KOPT-K1 (cell line): ENCODE results near the gene DOK6.
"Not testable (repeated sequence)": the region's sequence is repeated elsewhere in the genome, so short reads cannot be mapped to it uniquely, and the experiment has no call there.

Source experiments
- H3K27ac ChIP-seq: fragments of 200-600 bp; sonication (generic); 2 replicates; pipeline ENCODE4 v1.5.1; 2016; ENCODE audit warnings: antibody characterized with exemption, mild to moderate bottlenecking, low read depth, low read length; ENCODE audit not compliant: poor library complexity, severe bottlenecking
- H3K36me3 ChIP-seq: fragments of 200-600 bp; sonication (generic); 2 replicates; pipeline ENCODE4 v1.5.1; 2017; ENCODE audit warnings: antibody characterized with exemption, mild to moderate bottlenecking, low read length, moderate library complexity; ENCODE audit not compliant: insufficient read depth
- H3K9me3 ChIP-seq: fragments of 200-600 bp; sonication (generic); 2 replicates; pipeline ENCODE4 v1.5.1; 2017; ENCODE audit warnings: antibody characterized with exemption, low read length, mild to moderate bottlenecking; ENCODE audit not compliant: insufficient read depth, poor library complexity, severe bottlenecking

The DOK6 gene

DNA sequence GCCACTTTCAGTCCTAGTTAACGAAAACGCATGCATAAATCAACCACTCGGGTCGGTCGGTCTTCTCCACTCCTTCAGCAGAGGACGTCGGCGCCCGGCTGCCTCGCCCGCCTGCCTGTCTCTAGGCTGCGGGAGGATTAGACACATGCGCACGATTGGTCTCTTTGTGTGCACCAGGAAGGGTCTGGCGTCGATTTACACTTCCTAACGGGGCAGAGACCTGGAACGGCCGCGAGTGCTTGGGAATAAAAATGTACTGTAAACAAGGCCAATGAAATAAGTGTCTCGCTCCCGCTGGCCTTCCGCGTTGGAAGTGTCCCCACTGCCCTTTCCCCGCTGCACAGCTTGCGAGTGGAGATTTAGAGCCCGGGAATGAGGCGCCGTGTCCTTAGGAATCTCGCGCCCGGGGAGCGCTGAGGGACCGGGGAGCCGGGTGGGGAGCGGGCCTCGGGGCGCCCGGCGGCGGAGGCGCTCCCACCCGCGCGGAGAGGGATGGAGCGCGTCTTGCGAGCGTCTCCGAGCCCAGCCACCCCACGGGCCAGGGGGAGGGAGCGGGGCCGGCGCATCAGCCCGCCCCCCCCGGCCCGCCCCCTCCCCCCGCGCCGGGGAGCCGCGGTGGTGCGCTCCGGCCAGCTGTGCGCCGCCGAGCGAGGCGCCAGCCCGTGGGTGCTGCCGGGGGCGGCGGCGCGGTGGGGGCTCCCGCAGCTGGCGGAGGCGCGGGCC, at the start of gene DOK6:
Gene DOK6, plus strand, starts transcription at position 636 of the 723 bp plus-strand sequence.
- Histone ChIP-seq H3K36me3 (no peaks in the 10 kb centered on the region), H3K27ac (no peak within 1 kb of the TSS)

DNA sequence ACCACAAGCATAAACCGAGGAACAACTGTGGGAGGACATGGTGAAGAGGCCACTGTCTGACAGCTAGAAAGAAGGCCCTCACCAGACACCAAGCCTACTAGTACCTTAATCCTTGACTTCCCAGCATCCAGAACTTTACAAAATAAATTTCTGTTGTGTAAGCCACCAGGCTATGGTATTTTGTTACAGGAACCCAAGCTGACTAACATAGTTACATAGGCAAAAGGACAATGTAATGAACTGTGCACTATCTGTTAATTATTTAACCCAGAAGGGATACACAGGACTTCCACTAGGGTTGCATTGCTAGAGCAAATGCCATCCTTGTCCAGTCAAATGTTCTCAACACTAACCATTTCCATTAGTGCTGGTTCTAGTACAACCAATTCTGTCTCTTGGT, 47.7 kb upstream of the DOK6 start:
- Histone ChIP-seq H3K36me3 (no peaks in the 10 kb centered on the region), H3K9me3 (no peaks in the 10 kb centered on the region), H3K27ac (no peak overlapping the region)

More for the DNA sequence above, at the start of gene DOK6:
- peaks cover 11% of the 10 kb centered on the region for H3K9me3 ChIP-seq

DNA sequence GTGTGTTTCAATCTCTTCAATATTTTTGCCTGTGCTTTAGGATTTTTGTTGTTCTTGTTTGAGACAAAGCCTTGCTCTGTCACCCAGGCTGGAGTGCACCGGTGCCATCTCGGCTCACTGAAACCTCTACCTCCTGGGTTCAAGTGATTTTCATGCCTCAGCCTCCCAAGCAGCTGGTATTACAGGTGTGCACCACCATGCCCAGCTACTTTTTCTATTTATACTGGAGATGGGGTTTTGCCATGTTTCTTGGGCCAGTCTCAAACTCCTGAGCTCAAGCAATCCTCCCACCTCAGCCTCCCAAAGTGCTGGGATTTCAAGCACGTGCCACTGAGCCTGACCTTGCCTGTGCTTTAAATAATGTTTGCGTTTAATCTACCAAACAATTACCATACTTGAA, 43.1 kb upstream of the DOK6 start:
- Histone ChIP-seq H3K27ac (no peak overlapping the region), H3K36me3 (no peaks in the 10 kb centered on the region), H3K9me3 (no peaks in the 10 kb centered on the region)

DNA sequence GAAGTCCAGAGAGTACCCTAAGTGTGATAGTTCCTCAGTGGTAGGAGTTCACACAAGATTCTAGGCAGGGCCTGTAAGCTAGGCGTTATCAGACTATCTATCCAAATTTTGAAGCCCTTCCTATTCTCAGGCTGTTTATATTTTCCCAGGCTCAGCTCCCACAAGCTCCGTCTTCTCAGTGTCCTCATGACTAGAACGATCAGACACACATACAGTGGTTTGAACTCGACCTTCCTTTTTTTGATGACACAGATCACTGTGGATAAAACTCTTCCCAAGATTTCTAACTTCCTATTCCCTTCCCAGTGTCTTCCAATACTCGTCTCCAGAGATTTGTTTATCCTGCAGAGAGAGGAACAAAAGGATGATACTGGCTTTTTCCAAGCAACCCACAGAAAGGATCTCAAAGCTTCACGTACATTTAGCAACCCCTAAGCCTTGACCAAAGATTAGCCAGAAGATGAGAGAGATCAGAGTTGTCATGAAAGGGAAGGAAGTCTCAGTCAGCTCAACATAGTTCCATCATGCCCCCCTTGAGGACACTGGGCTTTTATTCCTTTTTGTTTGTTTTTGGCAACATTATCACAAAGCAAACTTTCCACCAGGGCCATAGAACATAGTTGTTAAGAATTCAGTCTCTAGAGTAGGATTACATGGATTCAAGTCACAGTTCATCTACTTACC, 42.3 kb upstream of the DOK6 start:
- Histone ChIP-seq H3K36me3 (no peaks in the 10 kb centered on the region), H3K27ac (no peak overlapping the region), H3K9me3 (no peaks in the 10 kb centered on the region)

DNA sequence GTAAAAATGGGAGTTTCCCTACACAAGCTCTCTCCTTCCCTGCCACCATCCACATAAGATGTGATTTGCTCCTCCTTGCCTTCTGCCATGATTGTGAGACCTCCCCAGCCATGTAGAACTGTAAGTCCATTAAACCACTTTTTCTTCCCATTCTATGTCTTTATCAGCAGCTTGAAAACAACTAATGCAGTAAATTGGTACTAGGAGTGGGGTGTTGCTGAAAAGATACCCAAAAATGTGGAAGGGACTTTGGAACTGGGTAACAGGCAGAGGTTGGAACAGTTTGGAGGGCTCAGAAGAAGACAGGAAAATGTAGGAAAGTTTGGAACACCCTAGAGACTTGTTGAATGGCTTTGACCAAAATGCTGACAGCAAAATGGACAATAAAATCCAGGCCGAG, 40.9 kb upstream of the DOK6 start:
- H3K27ac ChIP-seq, H3K9me3 ChIP-seq, H3K36me3 ChIP-seq: not testable (repeated sequence)

DNA sequence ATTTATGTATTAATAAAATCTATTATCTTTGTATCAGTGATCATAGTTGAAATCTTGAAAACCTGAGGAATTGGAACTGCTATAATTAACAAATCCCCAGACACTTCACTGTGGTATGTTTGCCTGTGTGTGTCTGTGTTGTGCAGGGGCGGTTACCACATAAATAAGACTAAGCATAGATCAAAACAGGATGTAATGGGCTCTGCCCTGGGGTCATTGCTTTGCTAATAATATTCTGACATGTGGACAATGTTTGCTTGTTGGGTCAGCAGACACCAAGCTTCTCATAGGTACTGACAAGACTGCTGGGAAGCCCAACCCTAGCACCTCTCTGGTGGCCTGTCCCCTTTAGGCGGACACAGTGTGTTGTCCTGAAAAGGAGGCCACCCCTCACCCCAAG, 35.8 kb upstream of the DOK6 start:
- Histone ChIP-seq H3K36me3 (no peaks in the 10 kb centered on the region), H3K9me3 (no peaks in the 10 kb centered on the region), H3K27ac (no peak overlapping the region)

DNA sequence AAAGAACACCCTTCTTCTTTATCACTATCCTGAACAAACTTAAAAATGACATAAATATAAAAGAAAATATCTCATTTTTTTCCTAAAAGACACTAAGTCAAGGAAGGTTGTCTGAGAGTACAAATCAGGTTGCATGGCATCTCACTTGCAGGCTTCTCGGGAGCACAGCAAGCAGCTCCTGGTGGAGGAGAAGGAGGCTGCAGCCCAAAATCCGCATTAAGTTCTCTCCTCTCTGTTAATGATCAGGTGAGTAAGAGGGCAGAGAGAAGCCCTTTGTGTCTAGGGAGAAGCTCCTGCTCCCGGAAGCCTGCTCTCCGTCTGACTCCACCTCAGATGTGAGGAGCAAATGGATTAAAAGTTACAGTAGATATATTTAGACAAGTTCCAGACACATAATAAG, 35.0 kb upstream of the DOK6 start:
- Histone ChIP-seq H3K9me3 (no peaks in the 10 kb centered on the region), H3K27ac (no peak overlapping the region), H3K36me3 (no peaks in the 10 kb centered on the region)

DNA sequence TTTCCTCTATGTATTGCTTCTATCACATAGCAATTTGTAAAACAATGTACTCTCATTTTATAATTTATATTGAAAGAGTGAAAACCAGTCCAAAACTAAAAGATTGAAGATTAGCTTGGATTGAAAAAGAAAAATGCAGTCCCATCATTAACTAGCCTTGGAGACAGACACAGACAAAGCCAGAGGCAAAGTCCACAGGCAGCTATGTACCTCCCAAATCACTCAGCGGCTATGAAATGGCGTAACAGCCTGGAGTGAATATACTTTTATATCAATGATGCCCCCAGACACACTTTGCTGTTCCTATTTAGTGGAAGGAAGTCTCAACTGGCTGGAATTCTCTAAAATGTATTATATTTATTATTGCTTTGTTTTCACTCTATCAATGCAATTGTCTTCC, 33.6 kb upstream of the DOK6 start:
- Histone ChIP-seq H3K27ac (no peak overlapping the region), H3K9me3 (no peaks in the 10 kb centered on the region), H3K36me3 (no peaks in the 10 kb centered on the region)

DNA sequence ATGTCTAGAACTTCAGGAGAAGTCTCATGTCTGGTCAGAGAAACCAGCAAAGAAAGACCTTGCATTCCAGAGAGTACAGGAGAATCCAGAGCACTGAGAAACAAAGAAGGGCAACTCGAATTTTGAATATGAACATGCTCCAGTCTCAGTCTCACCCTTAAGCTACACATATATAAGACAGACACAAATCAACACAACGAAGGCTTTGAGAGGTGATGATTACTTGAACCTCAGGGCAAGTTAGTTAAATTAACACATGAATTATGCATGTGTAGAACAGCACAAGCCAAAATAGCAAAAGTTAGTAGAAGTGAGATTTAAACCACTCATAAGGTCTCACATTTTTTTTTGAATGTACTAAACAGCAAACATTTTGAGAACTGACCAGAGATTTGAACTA, 29.0 kb upstream of the DOK6 start:
- no peaks in the 10 kb centered on the region for H3K36me3 ChIP-seq
- H3K27ac ChIP-seq, result no peak overlapping the region
- H3K9me3 ChIP-seq, result no peaks in the 10 kb centered on the region

DNA sequence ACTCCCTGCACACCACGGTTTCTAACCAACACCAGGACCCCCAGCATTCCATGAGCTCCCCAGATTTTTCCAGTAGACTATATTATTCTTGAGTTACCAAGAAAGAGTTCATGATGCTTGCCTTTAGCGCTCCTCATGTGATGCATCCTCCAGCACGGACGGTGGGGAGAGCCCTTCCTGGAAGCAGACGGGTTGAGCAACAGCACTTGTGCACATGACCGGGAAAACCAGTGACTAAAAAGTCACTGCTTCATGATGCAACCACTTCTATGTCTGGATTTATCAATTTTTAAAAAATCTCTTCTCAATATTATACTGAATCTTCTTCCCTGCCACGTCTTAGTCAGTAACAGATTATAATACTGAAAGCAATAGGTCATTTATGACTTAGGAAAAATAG, 20.4 kb upstream of the DOK6 start:
- H3K27ac ChIP-seq, result no peak overlapping the region
- H3K36me3 ChIP-seq, result no peaks in the 10 kb centered on the region
- H3K9me3 ChIP-seq, result no peaks in the 10 kb centered on the region

DNA sequence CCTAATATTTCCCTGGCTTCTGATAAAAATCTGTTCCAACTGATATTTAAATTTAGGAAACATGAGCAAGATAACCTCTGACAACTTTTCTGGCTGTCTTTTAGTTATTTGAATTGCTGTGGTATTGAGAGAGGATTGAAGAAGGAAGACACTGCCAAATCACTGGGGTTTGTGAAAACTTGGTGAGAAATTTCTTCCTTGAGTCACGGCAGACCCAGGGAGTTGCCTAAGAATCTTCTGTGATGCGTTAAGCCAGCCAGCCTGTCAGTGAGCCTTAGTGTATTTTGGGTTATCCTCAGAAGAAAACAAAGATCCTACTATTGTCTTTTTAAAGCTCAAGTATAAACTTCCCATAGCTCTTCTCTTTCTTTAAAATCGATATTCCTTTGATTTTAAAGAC, 17.5 kb upstream of the DOK6 start:
- H3K9me3 ChIP-seq, result no peaks in the 10 kb centered on the region
- no peak overlapping the region for H3K27ac ChIP-seq
- no peaks in the 10 kb centered on the region for H3K36me3 ChIP-seq

DNA sequence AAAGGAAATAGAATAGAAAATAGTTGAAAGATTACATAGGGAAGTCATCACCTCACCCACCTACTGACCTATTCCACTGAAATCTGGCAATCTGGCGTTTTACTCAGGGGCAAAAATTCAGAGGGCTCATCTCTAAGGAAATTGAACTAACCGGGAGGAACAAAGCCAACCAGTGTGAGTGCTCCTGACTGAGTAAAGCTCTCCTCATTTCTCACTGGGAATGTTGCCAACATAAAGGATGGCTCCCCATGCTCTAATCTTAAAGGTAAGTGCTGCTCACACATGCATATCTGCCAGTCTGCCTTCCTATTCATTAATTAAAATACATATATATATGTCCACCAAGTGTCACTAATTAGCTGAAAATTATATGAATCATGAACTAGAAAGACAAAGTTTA, 13.5 kb upstream of the DOK6 start:
- Histone ChIP-seq H3K36me3 (no peaks in the 10 kb centered on the region), H3K27ac (no peak overlapping the region), H3K9me3 (no peaks in the 10 kb centered on the region)

DNA sequence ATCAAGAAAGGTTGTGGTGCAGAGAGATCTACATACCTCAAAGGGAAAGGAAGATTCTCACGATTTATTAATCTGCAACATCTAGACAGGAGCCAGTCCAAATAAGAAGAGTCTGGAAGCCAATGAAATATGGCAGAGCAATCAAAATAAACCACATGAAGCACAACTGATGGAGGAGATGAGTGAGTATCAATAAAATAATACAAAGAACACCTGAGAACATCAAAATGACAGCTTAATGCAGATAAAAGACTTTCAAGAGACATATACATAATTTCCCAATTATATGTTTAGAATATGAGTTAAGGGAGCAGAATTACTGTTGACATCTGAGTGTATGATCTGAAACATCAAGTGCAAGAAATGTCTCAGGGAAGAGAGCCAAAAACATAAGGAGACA, 12.5 kb upstream of the DOK6 start:
- no peak overlapping the region for H3K27ac ChIP-seq
- no peaks in the 10 kb centered on the region for H3K36me3 ChIP-seq
- no peaks in the 10 kb centered on the region for H3K9me3 ChIP-seq

DNA sequence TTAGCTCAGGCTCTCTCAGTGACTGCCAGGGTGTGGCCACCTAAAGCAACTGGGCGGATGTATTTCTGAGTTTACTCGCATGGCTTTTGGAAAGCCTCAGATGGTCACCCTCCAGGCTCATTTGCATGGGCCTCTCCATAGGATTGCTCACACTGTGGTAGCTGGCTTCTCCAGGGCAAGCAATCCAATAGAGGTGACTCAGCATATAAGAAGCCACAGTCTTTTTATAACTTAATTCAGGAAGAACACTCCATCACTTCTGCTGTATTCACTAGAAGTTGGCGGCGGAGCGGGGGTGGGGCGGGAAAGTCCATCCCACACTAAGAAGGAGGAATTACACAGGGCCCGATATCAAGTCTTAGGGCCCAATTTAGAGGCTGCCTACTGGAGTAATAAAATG, 3.6 kb upstream of the DOK6 start:
- H3K27ac ChIP-seq, result no peak overlapping the region
- peaks cover 11% of the 10 kb centered on the region for H3K9me3 ChIP-seq
- no peaks in the 10 kb centered on the region for H3K36me3 ChIP-seq

DNA sequence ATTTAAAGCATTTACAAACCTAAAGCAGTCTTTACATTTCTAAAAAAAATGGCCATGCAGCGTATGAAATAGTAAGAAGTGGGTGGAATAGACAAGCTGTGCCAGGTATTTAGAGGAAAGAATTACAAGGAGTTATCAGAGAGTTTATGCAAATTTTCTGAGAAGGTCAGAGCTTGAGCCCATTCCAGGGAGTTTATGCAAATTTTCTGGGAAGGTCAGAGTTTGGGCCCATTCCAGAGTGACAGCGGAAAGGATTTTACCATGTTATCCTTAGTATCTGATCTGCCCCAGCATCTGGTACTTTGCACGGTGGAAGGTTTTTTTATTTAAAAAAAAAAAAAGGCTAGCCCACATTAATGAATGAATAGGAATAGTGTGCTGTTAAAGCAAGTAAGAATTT, 1.4 kb upstream of the DOK6 start:
- H3K36me3 ChIP-seq, result no peaks in the 10 kb centered on the region
- peaks cover 11% of the 10 kb centered on the region for H3K9me3 ChIP-seq
- no peak overlapping the region for H3K27ac ChIP-seq

DNA sequence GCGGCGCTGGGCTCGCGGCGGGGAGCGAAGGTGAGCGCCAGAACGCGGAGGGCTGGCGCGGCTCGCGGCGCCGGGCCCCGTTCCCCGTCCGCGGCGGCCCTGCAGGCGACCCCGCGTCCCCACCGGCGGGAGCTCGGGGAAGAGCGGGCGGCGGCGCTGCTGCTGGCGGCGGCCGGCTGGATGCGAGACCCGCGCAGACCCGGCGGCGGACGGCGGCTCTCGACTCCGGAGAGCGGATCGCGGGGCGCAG, 213 bp downstream of the DOK6 start:
- Histone ChIP-seq H3K27ac (no peak overlapping the region), H3K36me3 (no peaks in the 10 kb centered on the region), H3K9me3 (peaks cover 11% of the 10 kb centered on the region)
